OCI-LY7 (cell line): ENCODE results near the gene TANGO2. TPM values are rescaled to one million over a fixed set of nuclear protein-coding genes. Genes with fewer than 3 reads are reported as not detected.

Source experiments
- BruUV-seq: library from RNA; stranded (reverse); fragments of 400-500 nt; replicated peaks from 2 replicates; lab custom pipeline; 2021; lab: Mats Ljungman, UMichigan
- CTCF ChIA-PET: fragments of 300-600 bp; sonication (Branson Sonifier 250); formaldehyde crosslinking; loops from one replicate; lab custom pipeline; 2022; ENCODE audit warnings: antibody characterized with exemption; ENCODE audit not compliant: unreplicated experiment; lab: Charles Lee
- POLR2A ChIA-PET: fragments of 300-600 bp; sonication (Branson Sonifier 250); formaldehyde crosslinking; loops from one replicate; lab custom pipeline; 2022; ENCODE audit warnings: antibody characterized with exemption; lab: Charles Lee
- DNase-seq: peaks from one replicate; pipeline ENCODE4 v3.0.0-alpha.2; 2015; ENCODE audit warnings: low spot score
- H2AFZ ChIP-seq: fragments of 200-600 bp; sonication (generic), shearing (Covaris generic); 2 replicates; pipeline ENCODE4 v1.6.1; 2014; ENCODE audit warnings: mild to moderate bottlenecking, antibody characterized with exemption, low read length, moderate library complexity
- H3K27ac ChIP-seq: fragments of 200-600 bp; sonication (generic); 2 replicates; pipeline ENCODE4 v1.5.1; 2014; ENCODE audit warnings: mixed run types, low read depth, mild to moderate bottlenecking, moderate library complexity, low read length, inconsistent platforms; ENCODE audit not compliant: poor library complexity, severe bottlenecking
- H3K36me3 ChIP-seq: fragments of 200-600 bp; sonication (generic); 2 replicates; pipeline ENCODE4 v1.6.1; 2014; ENCODE audit warnings: mild to moderate bottlenecking, antibody characterized with exemption, low read length, moderate library complexity, mixed read lengths; ENCODE audit not compliant: insufficient read depth
- H3K4me1 ChIP-seq: fragments of 200-600 bp; sonication (generic); 2 replicates; pipeline ENCODE4 v1.5.1; 2014; ENCODE audit warnings: mild to moderate bottlenecking, low read length; ENCODE audit not compliant: insufficient read depth, poor library complexity, severe bottlenecking
- H3K4me2 ChIP-seq: fragments of 200-600 bp; sonication (generic); 2 replicates; pipeline ENCODE4 v1.6.1; 2014; ENCODE audit warnings: mild to moderate bottlenecking, low read length
- H3K4me3 ChIP-seq: fragments of 200-600 bp; sonication (generic); 2 replicates; pipeline ENCODE4 v1.5.1; 2014; ENCODE audit warnings: mild to moderate bottlenecking, low read depth, low read length; ENCODE audit not compliant: poor library complexity, severe bottlenecking
- H3K79me2 ChIP-seq: fragments of 200-600 bp; sonication (generic); 2 replicates; pipeline ENCODE4 v1.6.1; 2016; ENCODE audit warnings: low read depth, mild to moderate bottlenecking, low read length, moderate library complexity, mixed read lengths; ENCODE audit not compliant: insufficient read depth
- H3K9me2 ChIP-seq: fragments of 200-600 bp; sonication (generic); 2 replicates; pipeline ENCODE4 v1.6.1; 2016; ENCODE audit warnings: mild to moderate bottlenecking, low read length, mixed read lengths; ENCODE audit not compliant: insufficient read depth
- H3K9me3 ChIP-seq: fragments of 200-600 bp; sonication (generic); 2 replicates; pipeline ENCODE4 v1.6.1; 2014; ENCODE audit warnings: mild to moderate bottlenecking, mixed run types, low read length, mixed read lengths
- H4K20me1 ChIP-seq: fragments of 200-600 bp; sonication (generic); 2 replicates; pipeline ENCODE4 v1.6.1; 2014; ENCODE audit warnings: mild to moderate bottlenecking, antibody characterized with exemption, low read length, moderate library complexity, mixed read lengths; ENCODE audit not compliant: insufficient read depth
- CTCF ChIP-seq: fragments of 200-600 bp; sonication (generic); conservative IDR thresholded peaks from 2 replicates; pipeline ENCODE4 v1.5.1; 2014; ENCODE audit warnings: mild to moderate bottlenecking, antibody characterized with exemption, low read length, moderate library complexity, mixed read lengths
- EZH2phosphoT487 ChIP-seq: fragments of 200-600 bp; sonication (generic); IDR thresholded peaks from 2 replicates; pipeline ENCODE4 v1.6.1; 2018; ENCODE audit warnings: low read depth, borderline replicate concordance, mild to moderate bottlenecking, mixed run types, antibody characterized with exemption, low read length, moderate library complexity, mixed read lengths
- intact Hi-C: fragments of 100-400 bp; cut with micrococcal nuclease; formaldehyde crosslinking; loops from one replicate; pipeline ENCODE4 v1.10.0; 2022; ENCODE audit not compliant: unreplicated experiment
- total RNA-seq, 2 experiments: library from RNA; depleted of rRNA in 1 of 2; stranded (reverse); fragments of >200 nt in 1 of 2; shearing (Covaris generic) in 1 of 2; gene quantifications; 2 replicates each; pipeline ENCODE4 v1.2.3, GENCODE V29; 2014 to 2022

TANGO2 gene
- total RNA-seq, 2 experiments from 2014 or later, result 18.3 to 23.3 TPM

GRCh38 chr22:19982991-19983578, 37.8 kb upstream of the TANGO2 start:
- DNase-seq, result no peak
- ChIA-PET POLR2A (no interaction called here), CTCF (no interaction called here)
- H3K27ac ChIP-seq, result no peak overlapping the region
- H3K4me1 ChIP-seq, result peaks cover 8% of the 10 kb centered on the region
- intact Hi-C loops, result no loop called here
- BruUV-seq, result no TSS peak
- no peak overlapping the region for H2AFZ ChIP-seq
- no peaks in the 10 kb centered on the region for H3K9me3 ChIP-seq
- H3K36me3 ChIP-seq, result no peaks in the 10 kb centered on the region
- no peaks in the 10 kb centered on the region for H3K9me2 ChIP-seq
- no peak overlapping the region for H3K4me2 ChIP-seq
- no peaks in the 10 kb centered on the region for H3K79me2 ChIP-seq
- H4K20me1 ChIP-seq, result no peaks in the 10 kb centered on the region
- TF ChIP-seq CTCF, result no peak
- TF ChIP-seq EZH2phosphoT487, result no peak
- no peak overlapping the region for H3K4me3 ChIP-seq

GRCh38 chr22:19983741-19984140, 37.2 kb upstream of the TANGO2 start:
- Histone ChIP-seq H2AFZ (no peak overlapping the region), H3K4me2 (no peak overlapping the region), H3K9me2 (no peaks in the 10 kb centered on the region), H4K20me1 (no peaks in the 10 kb centered on the region), H3K79me2 (no peaks in the 10 kb centered on the region), H3K4me3 (no peak overlapping the region), H3K9me3 (no peaks in the 10 kb centered on the region), H3K36me3 (no peaks in the 10 kb centered on the region), H3K27ac (no peak overlapping the region), H3K4me1 (peaks cover 8% of the 10 kb centered on the region)
- intact Hi-C loops, result no loop called here
- DNase-seq, result no peak
- TF ChIP-seq EZH2phosphoT487 (no peak), CTCF (no peak)
- POLR2A ChIA-PET, result no interaction called here
- BruUV-seq, result no TSS peak
- CTCF ChIA-PET, result no interaction called here

- no peak for DNase-seq
- Histone ChIP-seq H3K4me3 (no peak overlapping the region), H3K9me3 (no peaks in the 10 kb centered on the region), H3K27ac (no peak overlapping the region), H3K79me2 (no peaks in the 10 kb centered on the region), H3K4me1 (peaks cover 8% of the 10 kb centered on the region), H4K20me1 (no peaks in the 10 kb centered on the region), H2AFZ (no peak overlapping the region), H3K36me3 (no peaks in the 10 kb centered on the region), H3K4me2 (no peak overlapping the region), H3K9me2 (no peaks in the 10 kb centered on the region)
- POLR2A ChIA-PET, result no interaction called here
- BruUV-seq, result no TSS peak
- CTCF ChIA-PET, result no interaction called here
- intact Hi-C loops, result no loop called here
- TF ChIP-seq CTCF (no peak), EZH2phosphoT487 (no peak)
Measured at GRCh38 chr22:19984201-19984753, 36.6 kb upstream of the TANGO2 start.
